Osteocyte (in vitro differentiated cells): ENCODE results near the gene FMO3. TPM values are rescaled to one million over a fixed set of nuclear protein-coding genes. Genes with fewer than 3 reads are reported as not detected.

Source experiments
- DNase-seq: peaks from one replicate; pipeline ENCODE4 v3.0.0; 2021; ENCODE audit warnings: mixed read lengths; ENCODE audit not compliant: unreplicated experiment; ENCODE audit errors: extremely low spot score
- H3K27ac Mint-ChIP-seq: one replicate; pipeline ENCODE4 v1.8.0; 2021; ENCODE audit warnings: mild to moderate bottlenecking, mixed read lengths; ENCODE audit not compliant: unreplicated experiment
- H3K27me3 Mint-ChIP-seq: one replicate; pipeline ENCODE4 v1.8.0; 2021; ENCODE audit warnings: mixed read lengths; ENCODE audit not compliant: unreplicated experiment
- H3K36me3 Mint-ChIP-seq: one replicate; pipeline ENCODE4 v1.8.0; 2021; ENCODE audit warnings: mixed read lengths; ENCODE audit not compliant: unreplicated experiment
- H3K4me1 Mint-ChIP-seq: one replicate; pipeline ENCODE4 v1.8.0; 2021; ENCODE audit warnings: mixed read lengths; ENCODE audit not compliant: unreplicated experiment
- H3K4me3 Mint-ChIP-seq: one replicate; pipeline ENCODE4 v1.8.0; 2021; ENCODE audit warnings: mild to moderate bottlenecking, moderate library complexity, mixed read lengths; ENCODE audit not compliant: unreplicated experiment
- H3K9me3 Mint-ChIP-seq: one replicate; pipeline ENCODE4 v1.8.0; 2021; ENCODE audit warnings: mixed read lengths; ENCODE audit not compliant: unreplicated experiment
- total RNA-seq: library from RNA; stranded (reverse); gene quantifications from 2 replicates; pipeline ENCODE4 v1.2.1, GENCODE V29; 2021
- TF ChIP-seq, protein P1 (sequence below): fragments of 200-600 bp; sonication (generic); IDR thresholded peaks from 2 replicates; pipeline ENCODE4 v1.5.0; 2021; ENCODE audit warnings: antibody characterized with exemption, mild to moderate bottlenecking, moderate library complexity

The FMO3 gene
- total RNA-seq, 1 donor from 2014 or later: 1.0 TPM

DNA sequence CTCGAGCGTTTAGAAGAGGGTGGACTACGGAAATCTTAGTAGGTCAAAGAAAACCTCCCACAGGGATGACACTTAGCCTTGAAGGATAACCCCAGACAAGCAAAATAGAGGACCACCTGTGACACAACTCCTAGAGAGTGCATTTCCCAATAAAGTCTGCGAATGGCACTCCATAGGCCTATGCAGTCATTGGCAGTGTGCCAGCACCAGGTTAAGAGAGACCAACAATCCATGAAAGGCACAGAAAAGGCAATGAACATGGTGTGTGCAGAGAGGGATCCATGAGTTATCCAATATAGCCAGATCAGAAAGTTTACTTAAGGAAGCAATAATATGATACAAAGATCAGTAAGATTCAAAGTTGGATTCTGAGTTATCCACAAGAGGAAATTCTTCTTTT is 49.2 kb downstream of the FMO3 start:
- peaks cover 77% of the 10 kb centered on the region for H3K4me1 Mint-ChIP-seq
- H3K4me3 Mint-ChIP-seq: no peak overlapping the region
- peaks cover 5% of the 10 kb centered on the region for H3K36me3 Mint-ChIP-seq
- DNase-seq: no peak
- H3K9me3 Mint-ChIP-seq: no peaks in the 10 kb centered on the region
- TF ChIP-seq, protein P1, sequence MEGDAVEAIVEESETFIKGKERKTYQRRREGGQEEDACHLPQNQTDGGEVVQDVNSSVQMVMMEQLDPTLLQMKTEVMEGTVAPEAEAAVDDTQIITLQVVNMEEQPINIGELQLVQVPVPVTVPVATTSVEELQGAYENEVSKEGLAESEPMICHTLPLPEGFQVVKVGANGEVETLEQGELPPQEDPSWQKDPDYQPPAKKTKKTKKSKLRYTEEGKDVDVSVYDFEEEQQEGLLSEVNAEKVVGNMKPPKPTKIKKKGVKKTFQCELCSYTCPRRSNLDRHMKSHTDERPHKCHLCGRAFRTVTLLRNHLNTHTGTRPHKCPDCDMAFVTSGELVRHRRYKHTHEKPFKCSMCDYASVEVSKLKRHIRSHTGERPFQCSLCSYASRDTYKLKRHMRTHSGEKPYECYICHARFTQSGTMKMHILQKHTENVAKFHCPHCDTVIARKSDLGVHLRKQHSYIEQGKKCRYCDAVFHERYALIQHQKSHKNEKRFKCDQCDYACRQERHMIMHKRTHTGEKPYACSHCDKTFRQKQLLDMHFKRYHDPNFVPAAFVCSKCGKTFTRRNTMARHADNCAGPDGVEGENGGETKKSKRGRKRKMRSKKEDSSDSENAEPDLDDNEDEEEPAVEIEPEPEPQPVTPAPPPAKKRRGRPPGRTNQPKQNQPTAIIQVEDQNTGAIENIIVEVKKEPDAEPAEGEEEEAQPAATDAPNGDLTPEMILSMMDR: no peak
- H3K27me3 Mint-ChIP-seq: peaks cover 4% of the 10 kb centered on the region
- H3K27ac Mint-ChIP-seq: peak overlapping the region; percentile 97

DNA sequence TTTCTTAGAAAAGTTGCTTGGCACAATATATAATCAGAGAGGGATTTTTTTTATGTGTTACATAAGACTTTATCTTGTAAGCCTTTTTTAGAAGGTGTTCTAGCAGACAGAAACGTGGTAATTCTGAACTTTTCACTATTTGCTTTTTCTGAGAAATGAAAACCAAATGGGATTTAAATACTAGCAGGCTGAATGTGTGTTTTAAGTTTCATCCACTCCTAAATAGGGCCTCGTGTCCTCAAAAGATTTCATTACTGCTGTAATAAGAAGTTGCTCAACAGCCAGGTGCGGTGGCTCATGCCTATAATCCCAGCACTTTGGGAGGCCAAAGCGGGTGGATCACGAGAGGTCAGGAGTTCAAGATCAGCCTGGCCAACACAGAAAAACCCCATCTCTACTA is 49.7 kb downstream of the FMO3 start:
- Mint-ChIP-seq H3K27me3 (peaks cover 4% of the 10 kb centered on the region), H3K4me1 (peaks cover 81% of the 10 kb centered on the region), H3K4me3 (no peak overlapping the region), H3K9me3 (no peaks in the 10 kb centered on the region), H3K27ac (peak overlapping the region; percentile 97), H3K36me3 (peaks cover 5% of the 10 kb centered on the region)
- DNase-seq: no peak
- TF ChIP-seq, protein P1: no peak

DNA sequence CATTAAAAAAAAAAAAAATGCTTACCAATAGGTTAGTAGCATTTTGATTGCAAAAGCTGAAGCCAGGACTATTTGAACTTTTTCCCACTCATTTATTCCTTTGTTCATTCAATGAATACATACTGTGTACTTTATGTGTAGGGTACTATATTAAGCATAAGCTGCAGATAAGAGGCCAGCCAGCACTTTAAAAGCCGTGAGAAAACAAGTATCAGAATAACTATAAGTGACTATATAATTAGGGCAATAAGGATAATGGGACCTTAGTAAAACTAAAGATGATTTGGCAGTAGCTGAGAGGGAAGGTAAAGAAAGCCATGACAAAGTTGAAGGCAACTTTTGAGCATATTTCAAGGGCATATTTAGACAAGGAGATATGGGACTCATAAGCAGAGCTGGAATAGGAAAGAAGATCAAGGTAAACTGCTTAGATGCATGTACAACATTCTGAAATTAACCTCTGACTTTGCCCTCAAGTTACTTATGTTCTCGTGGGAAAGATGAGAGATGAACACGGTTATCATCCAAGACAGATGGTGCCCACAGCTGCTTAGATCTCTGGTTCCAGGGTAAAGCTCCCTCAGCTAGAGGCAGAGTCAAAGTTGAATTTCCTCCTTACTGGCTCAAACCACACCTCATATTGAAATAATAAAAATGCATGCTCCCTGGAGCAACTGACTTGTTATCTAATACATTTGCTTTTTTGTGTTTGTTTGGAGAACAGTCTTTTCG is 50.4 kb downstream of the FMO3 start:
- Mint-ChIP-seq H3K4me3 (no peak overlapping the region), H3K27me3 (peaks cover 3% of the 10 kb centered on the region), H3K27ac (peak overlapping the region; percentile 97), H3K36me3 (peaks cover 5% of the 10 kb centered on the region), H3K4me1 (peaks cover 80% of the 10 kb centered on the region), H3K9me3 (no peaks in the 10 kb centered on the region)
- TF ChIP-seq, protein P1: no peak
- DNase-seq: no peak

DNA sequence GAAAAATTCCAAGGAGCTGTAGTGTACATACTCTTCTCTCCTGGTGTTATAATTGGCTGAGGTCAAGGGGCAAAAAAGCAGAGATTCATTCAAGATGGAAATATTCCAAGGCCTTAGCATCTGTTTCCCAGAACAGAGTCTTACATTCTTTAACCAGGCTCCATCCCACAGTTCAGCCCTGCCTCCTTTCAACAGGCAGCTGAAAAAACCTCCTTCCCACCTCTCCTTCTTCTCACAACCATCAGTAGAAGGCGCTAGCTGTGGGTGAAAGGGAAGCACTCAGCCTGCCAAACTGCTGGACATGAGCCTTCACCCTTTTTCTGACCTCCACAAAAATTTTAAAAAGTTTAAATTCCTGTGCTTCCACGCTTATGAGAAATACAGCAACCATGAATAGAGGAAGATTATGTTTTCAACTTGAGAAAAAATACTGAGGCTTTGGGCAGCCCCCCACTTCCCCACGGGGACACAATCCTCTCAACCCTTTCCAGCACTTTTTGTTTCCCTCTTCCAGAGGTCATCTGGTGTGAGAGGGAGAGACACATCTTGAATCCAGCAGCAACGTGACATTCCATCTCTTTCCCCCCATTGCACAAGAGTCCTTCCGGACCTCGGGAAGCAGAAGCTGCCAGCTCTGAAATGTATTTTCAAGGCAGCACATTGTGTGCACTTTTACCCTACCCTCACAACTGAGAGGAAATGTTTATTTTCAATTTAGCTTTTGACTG is 51.1 kb downstream of the FMO3 start:
- TF ChIP-seq, protein P1: peak; percentile 59
- peak overlapping the region; percentile 97 for H3K27ac Mint-ChIP-seq
- no peaks in the 10 kb centered on the region for H3K9me3 Mint-ChIP-seq
- peaks cover 5% of the 10 kb centered on the region for H3K36me3 Mint-ChIP-seq
- DNase-seq: peak; percentile 86
- H3K4me3 Mint-ChIP-seq: peak overlapping the region; percentile 11
- H3K27me3 Mint-ChIP-seq: no peaks in the 10 kb centered on the region
- peaks cover 76% of the 10 kb centered on the region for H3K4me1 Mint-ChIP-seq
